ENCODE data around the gene KRT81. TPM values are rescaled to one million over a fixed set of nuclear protein-coding genes. Genes with fewer than 3 reads are reported as not detected.

Gene KRT81
- total and polyA plus RNA-seq, 2 donors (not counting 1 experiment from before 2014, with no cell fraction given) = not detected

GRCh38 chr12:52249511-52250047 is 41.8 kb downstream of the KRT81 start:
- DNase-seq = no peak
- WGBS (ENCODE audit: insufficient coverage) = 100% methylated on average over 1 of the region's 2 CpGs
- Histone ChIP-seq H3K27me3 (replicated peaks in 1 of 4; ENCODE audit: control extremely low read depth in 1 of 4, control insufficient read depth in 3 of 4, insufficient read depth in 4 of 4, low read length in 3 of 4) (peaks cover 0 to 16% (median 4%) of the 10 kb centered on the region in 4 experiments), H4K20me1 (ENCODE audit: control insufficient read depth, insufficient read depth, low read length, poor library complexity, severe bottlenecking) (no peaks in the 10 kb centered on the region), H3K9ac (ENCODE audit: low read length) (no peak overlapping the region), H3K9me3 (ENCODE audit: control extremely low read depth in 1 of 3, control insufficient read depth in 2 of 3, insufficient read depth in 1 of 3, low read length in 2 of 3) (no peaks in the 10 kb centered on the region), H3K27ac (ENCODE audit: low read length in 2 of 2) (no peak overlapping the region), H3K4me2 (replicated peaks; ENCODE audit: low read depth, low read length, poor library complexity, severe bottlenecking) (no peak overlapping the region), H3K79me2 (ENCODE audit: control insufficient read depth, insufficient read depth, low read length) (no peaks in the 10 kb centered on the region), H3K4me3 (ENCODE audit: control extremely low read depth in 1 of 5, extremely low read depth in 1 of 5, insufficient read depth in 1 of 5, low read depth in 2 of 5, low read length in 4 of 5) (no peak overlapping the region), H2AFZ (ENCODE audit: insufficient read depth, low read depth, low read length, poor library complexity, severe bottlenecking) (no peak overlapping the region), H3K4me1 (ENCODE audit: control insufficient read depth in 2 of 2, insufficient read depth in 2 of 2, low read length in 2 of 2) (no peaks in the 10 kb centered on the region), H3K36me3 (replicated peaks in 1 of 2; ENCODE audit: control extremely low read depth in 1 of 2, control insufficient read depth in 1 of 2, extremely low read depth in 1 of 2, insufficient read depth in 2 of 2, low read length in 1 of 2) (no peaks in the 10 kb centered on the region)
- Mint-ChIP-seq H3K4me1 (peaks cover 2% of the 10 kb centered on the region), H3K9me3 (ENCODE audit: insufficient read depth) (no peaks in the 10 kb centered on the region), H3K27ac (no peak overlapping the region), H3K27me3 (peaks cover 43% of the 10 kb centered on the region), H3K4me3 (no peak overlapping the region)
- ATAC-seq (ENCODE audit: low read depth) = no peak
- ChIA-PET CTCF (interaction anchor here (0.6 to 0.9 kb wide), 2 partner anchors 30 to 1482 kb away, joined by 3 read pairs; no protein-coding TSS in a partner anchor), POLR2A (no interaction called here)
- TF ChIP-seq EZH2 (IDR thresholded peaks at IDR 0.05; ENCODE audit: borderline replicate concordance, insufficient read depth, low read depth, low read length, poor library complexity, severe bottlenecking) = no peak
- no peak for TF ChIP-seq CTCF (IDR thresholded peaks at IDR 0.05)
- intact Hi-C loops (cut with micrococcal nuclease) = no loop called here

GRCh38 chr12:52248541-52249461 is 42.5 kb downstream of the KRT81 start:
- Histone ChIP-seq H2AFZ (ENCODE audit: insufficient read depth, low read depth, low read length, poor library complexity, severe bottlenecking) (no peak overlapping the region), H3K4me1 (ENCODE audit: control insufficient read depth in 2 of 2, insufficient read depth in 2 of 2, low read length in 2 of 2) (peaks cover 0 to 6% of the 10 kb centered on the region in 2 donors), H3K9ac (ENCODE audit: low read length) (no peak overlapping the region), H3K79me2 (ENCODE audit: control insufficient read depth, insufficient read depth, low read length) (no peaks in the 10 kb centered on the region), H3K4me3 (ENCODE audit: control extremely low read depth in 1 of 5, extremely low read depth in 1 of 5, insufficient read depth in 1 of 5, low read depth in 2 of 5, low read length in 4 of 5) (no peak overlapping the region), H4K20me1 (ENCODE audit: control insufficient read depth, insufficient read depth, low read length, poor library complexity, severe bottlenecking) (no peaks in the 10 kb centered on the region), H3K27me3 (replicated peaks in 1 of 4; ENCODE audit: control extremely low read depth in 1 of 4, control insufficient read depth in 3 of 4, insufficient read depth in 4 of 4, low read length in 3 of 4) (peaks cover 0 to 19% (median 4%) of the 10 kb centered on the region in 4 experiments), H3K27ac (ENCODE audit: low read length in 2 of 2) (no peak overlapping the region), H3K36me3 (replicated peaks in 1 of 2; ENCODE audit: control extremely low read depth in 1 of 2, control insufficient read depth in 1 of 2, extremely low read depth in 1 of 2, insufficient read depth in 2 of 2, low read length in 1 of 2) (no peaks in the 10 kb centered on the region), H3K4me2 (replicated peaks; ENCODE audit: low read depth, low read length, poor library complexity, severe bottlenecking) (no peak overlapping the region), H3K9me3 (ENCODE audit: control extremely low read depth in 1 of 3, control insufficient read depth in 2 of 3, insufficient read depth in 1 of 3, low read length in 2 of 3) (no peaks in the 10 kb centered on the region)
- no peak overlapping the region for H3K27ac Mint-ChIP-seq
- CTCF ChIA-PET = interaction anchor here (0.6 kb wide), 1 partner anchor 1482 kb away, joined by 3 read pairs; no protein-coding TSS in a partner anchor
- peaks cover 8% of the 10 kb centered on the region for H3K4me1 Mint-ChIP-seq
- POLR2A ChIA-PET = no interaction called here
- H3K4me3 Mint-ChIP-seq = no peak overlapping the region
- TF ChIP-seq CTCF (IDR thresholded peaks at IDR 0.05) = no peak
- TF ChIP-seq EZH2 (IDR thresholded peaks at IDR 0.05; ENCODE audit: borderline replicate concordance, insufficient read depth, low read depth, low read length, poor library complexity, severe bottlenecking) = no peak
- DNase-seq (no peak), ATAC-seq (ENCODE audit: low read depth) (no peak)
- intact Hi-C loops (cut with micrococcal nuclease) = no loop called here
- no peaks in the 10 kb centered on the region for H3K9me3 Mint-ChIP-seq (ENCODE audit: insufficient read depth)
- 88% methylated on average over 10 of the region's 18 CpGs for WGBS (ENCODE audit: insufficient coverage)
- H3K27me3 Mint-ChIP-seq = peaks cover 43% of the 10 kb centered on the region
